Dendritic cell treated with granulocyte-macrophage colony-stimulating factor and Interleukin-4, amounts not matched to agents 40 ng/mL and 50 ng/mL, for 4 days (primary cell): ENCODE results near the gene SHE.

Experiments used
- H3K27ac Mint-ChIP-seq: one replicate; pipeline ENCODE4 v1.8.0; 2022; ENCODE audit warnings: mild to moderate bottlenecking, mixed read lengths
- H3K27me3 Mint-ChIP-seq: one replicate; pipeline ENCODE4 v1.8.0; 2022; ENCODE audit warnings: mild to moderate bottlenecking, mixed read lengths
- H3K36me3 Mint-ChIP-seq: one replicate; pipeline ENCODE4 v1.8.0; 2022; ENCODE audit warnings: low read depth, mixed read lengths
- H3K4me1 Mint-ChIP-seq: one replicate; pipeline ENCODE4 v1.8.0; 2022; ENCODE audit warnings: low read depth, mixed read lengths
- H3K4me3 Mint-ChIP-seq: one replicate; pipeline ENCODE4 v1.8.0; 2022; ENCODE audit warnings: mild to moderate bottlenecking, moderate library complexity, mixed read lengths
- H3K9me3 Mint-ChIP-seq: one replicate; pipeline ENCODE4 v1.8.0; 2022; ENCODE audit warnings: mixed read lengths
- intact Hi-C: fragments of 100-400 bp; cut with micrococcal nuclease; formaldehyde crosslinking; loops from one replicate; pipeline ENCODE4 v1.15.0; 2022

The SHE gene

DNA sequence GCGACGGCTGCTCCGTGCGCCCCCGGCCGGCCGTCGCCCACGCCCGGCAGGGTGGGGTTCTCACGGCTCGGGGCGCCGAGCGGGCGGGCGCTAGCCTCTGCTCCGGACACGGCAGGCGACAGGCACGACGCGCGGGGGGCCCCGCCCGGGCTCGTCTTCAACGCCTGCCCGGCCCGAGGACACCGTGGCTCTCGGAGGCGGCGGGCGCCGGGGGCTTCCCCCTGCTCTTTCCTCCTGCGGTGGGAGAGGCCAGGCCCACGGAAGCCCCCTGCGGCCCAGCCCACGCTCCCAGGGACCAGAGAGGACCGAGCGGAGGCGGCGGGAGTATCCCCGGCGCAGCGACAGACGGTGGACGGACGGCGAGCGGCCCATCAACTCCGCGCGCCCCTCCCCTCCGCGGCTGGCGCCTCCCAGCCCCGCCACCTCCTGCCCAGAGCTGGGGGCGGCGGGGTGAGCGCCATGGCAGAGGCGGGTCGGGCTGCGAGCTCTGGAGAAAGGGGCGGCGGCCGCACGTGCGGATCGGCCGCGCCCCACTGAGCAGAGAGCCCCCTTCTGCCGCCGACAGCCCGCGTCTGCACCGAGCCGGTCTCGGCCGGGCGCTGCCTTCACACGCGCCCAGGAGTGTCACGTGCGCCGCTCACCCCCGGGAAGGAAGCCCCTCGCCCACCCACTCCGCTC is at the start of gene SHE, which contains the start of gene TDRD10:
Gene SHE, minus strand, starts transcription at position 347 of the 678 bp plus-strand sequence. CDS start 386 bp downstream, outside the sequence.
Gene TDRD10, plus strand, starts transcription at position 154 of the 678 bp plus-strand sequence. CDS start 4,685 bp downstream, outside the sequence.
- H3K27ac Mint-ChIP-seq, result peak within 1 kb of the TSS; percentile 67
- peaks cover 76% of the 10 kb centered on the region for H3K27me3 Mint-ChIP-seq
- intact Hi-C loops, result no loop called here
- peaks cover 19% of the 10 kb centered on the region for H3K4me1 Mint-ChIP-seq
- H3K9me3 Mint-ChIP-seq, result no peaks in the 10 kb centered on the region
- no peaks in the 10 kb centered on the region for H3K36me3 Mint-ChIP-seq
- H3K4me3 Mint-ChIP-seq, result peak within 1 kb of the TSS; percentile 76

DNA sequence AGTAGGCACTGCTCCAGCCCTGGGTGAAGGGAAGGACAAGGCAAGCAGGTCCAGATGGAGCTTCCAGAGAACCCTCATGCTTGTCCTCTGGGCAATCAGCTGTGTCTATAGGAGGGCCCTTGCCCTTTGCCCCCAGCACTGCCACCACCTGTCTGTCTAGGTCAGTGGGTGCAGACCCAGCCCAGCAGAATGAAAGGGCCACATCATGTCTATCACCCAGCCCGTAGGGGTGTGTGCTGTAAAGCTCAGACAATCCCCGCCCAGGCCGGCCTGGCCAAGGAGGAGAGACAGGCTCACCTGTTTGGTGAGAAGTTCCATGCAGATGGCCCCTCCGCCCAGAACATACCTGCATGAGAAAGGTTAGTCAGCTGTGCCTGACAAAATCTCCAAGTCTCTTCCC is 49.3 kb upstream of the SHE start:
- Mint-ChIP-seq H3K27ac (peak overlapping the region; percentile 35), H3K4me1 (peaks cover 64% of the 10 kb centered on the region)

DNA sequence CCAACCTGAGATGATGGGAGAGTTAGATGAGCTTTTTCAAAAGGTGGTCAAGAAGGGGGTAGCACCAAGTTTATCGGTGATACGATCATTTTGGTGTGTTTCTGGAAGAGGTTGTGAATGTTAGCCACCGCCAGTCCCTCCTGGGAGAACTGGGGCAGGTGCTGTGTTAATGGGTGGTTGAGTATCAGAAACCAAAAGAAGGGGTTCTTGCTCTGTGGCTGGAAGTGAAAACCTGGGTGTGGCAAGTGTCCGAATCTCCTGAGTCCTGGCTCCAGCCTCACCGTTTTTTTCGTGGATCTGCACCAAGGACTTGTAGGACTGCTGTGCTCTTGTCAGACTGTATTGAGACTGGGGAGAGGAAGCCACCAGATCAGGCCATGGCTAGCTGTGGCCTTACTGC is 48.4 kb upstream of the SHE start:
- Mint-ChIP-seq H3K4me3 (no peak overlapping the region), H3K9me3 (no peaks in the 10 kb centered on the region), H3K27me3 (no peaks in the 10 kb centered on the region), H3K4me1 (peaks cover 59% of the 10 kb centered on the region), H3K27ac (no peak overlapping the region), H3K36me3 (peaks cover 72% of the 10 kb centered on the region)
- intact Hi-C loops, result no loop called here

More for the DNA sequence above, 49.3 kb upstream of the SHE start:
- no peaks in the 10 kb centered on the region for H3K27me3 Mint-ChIP-seq
- intact Hi-C loops, result no loop called here
- no peak overlapping the region for H3K4me3 Mint-ChIP-seq
- peaks cover 80% of the 10 kb centered on the region for H3K36me3 Mint-ChIP-seq
- H3K9me3 Mint-ChIP-seq, result no peaks in the 10 kb centered on the region

DNA sequence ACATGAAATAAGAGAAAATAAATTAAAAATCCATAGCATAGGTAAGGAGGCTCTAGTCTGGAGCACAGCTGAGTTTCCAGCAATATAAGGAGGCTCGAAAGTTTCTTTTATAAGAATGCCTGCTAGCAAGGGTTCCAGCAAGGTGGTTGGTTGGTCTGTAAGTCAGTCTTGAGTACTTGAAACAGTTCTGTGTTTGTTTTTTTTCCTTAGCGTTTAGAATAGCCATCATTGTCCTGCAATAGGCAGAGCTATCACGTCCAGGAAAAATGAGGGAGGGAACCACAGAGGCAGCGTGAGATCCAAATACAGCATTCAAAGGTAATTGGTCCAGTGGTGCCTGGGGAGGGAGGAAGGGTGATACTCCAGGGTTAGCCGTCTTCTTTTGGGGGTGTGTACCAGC is 47.9 kb upstream of the SHE start:
- intact Hi-C loops, result no loop called here
- peaks cover 66% of the 10 kb centered on the region for H3K36me3 Mint-ChIP-seq
- H3K27ac Mint-ChIP-seq, result no peak overlapping the region
- H3K4me1 Mint-ChIP-seq, result peaks cover 58% of the 10 kb centered on the region
- H3K27me3 Mint-ChIP-seq, result no peaks in the 10 kb centered on the region
- no peak overlapping the region for H3K4me3 Mint-ChIP-seq
- no peaks in the 10 kb centered on the region for H3K9me3 Mint-ChIP-seq

DNA sequence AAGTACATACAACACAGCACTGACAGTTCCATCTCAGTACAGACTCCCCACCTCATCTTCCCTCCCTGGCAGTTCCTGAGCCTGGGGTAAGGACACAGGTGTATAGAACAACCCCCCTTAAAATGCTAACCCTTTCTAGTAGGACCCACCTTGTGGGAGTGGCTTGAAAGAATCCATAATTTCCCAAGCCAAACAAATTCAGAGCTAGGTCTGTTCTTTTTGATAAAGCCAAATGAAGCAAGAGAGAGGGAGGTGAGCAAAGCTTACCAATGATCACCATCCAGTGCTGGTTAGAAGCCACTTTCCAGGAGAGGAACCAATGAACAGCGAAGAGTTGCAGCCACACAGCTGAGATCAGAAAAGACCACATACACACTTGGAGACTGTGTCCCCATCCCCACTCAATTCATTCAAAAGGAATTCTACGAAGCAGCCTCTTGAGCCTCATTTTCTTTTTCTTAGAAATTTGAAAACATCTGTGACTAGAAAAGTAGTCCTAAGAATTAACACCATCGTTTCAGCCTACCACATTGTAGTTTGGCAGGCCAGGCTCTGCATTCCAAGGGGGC is 47.1 kb upstream of the SHE start:
- Mint-ChIP-seq H3K27me3 (peaks cover 2% of the 10 kb centered on the region), H3K9me3 (no peaks in the 10 kb centered on the region), H3K4me3 (no peak overlapping the region), H3K27ac (peak overlapping the region; percentile 7), H3K4me1 (peaks cover 64% of the 10 kb centered on the region), H3K36me3 (peaks cover 58% of the 10 kb centered on the region)
- intact Hi-C loops, result loop anchor here (5.0 kb wide), 2 partner anchors 142 to 277 kb away; partner anchors contain the start of genes HAX1 and IL6R

DNA sequence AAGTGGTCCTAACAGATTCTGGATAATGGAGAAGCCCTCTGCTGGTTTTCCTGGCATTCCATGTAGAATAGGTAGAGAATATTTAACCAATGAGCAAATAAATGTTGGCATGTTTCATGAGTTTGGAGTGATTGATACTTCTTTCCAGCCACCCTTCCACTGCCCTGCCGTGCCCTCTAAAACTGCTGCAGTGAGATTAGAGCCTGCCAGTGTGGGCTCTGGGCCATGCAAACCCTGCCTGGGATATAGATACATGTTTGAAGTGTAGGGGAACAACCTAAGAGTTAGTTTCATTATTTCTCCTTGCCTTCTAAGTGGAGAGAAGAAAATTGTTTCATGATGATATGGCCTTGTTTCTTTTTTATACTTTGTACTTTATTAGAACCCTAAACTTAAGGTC is 45.8 kb upstream of the SHE start:
- no peak overlapping the region for H3K4me3 Mint-ChIP-seq
- no peaks in the 10 kb centered on the region for H3K9me3 Mint-ChIP-seq
- H3K27ac Mint-ChIP-seq, result peak overlapping the region; percentile 68
- H3K4me1 Mint-ChIP-seq, result peaks cover 56% of the 10 kb centered on the region
- H3K36me3 Mint-ChIP-seq, result peaks cover 45% of the 10 kb centered on the region
- intact Hi-C loops, result loop anchor here (5.0 kb wide), 2 partner anchors 141 to 276 kb away; partner anchors contain the start of genes HAX1 and IL6R
- peaks cover 2% of the 10 kb centered on the region for H3K27me3 Mint-ChIP-seq

DNA sequence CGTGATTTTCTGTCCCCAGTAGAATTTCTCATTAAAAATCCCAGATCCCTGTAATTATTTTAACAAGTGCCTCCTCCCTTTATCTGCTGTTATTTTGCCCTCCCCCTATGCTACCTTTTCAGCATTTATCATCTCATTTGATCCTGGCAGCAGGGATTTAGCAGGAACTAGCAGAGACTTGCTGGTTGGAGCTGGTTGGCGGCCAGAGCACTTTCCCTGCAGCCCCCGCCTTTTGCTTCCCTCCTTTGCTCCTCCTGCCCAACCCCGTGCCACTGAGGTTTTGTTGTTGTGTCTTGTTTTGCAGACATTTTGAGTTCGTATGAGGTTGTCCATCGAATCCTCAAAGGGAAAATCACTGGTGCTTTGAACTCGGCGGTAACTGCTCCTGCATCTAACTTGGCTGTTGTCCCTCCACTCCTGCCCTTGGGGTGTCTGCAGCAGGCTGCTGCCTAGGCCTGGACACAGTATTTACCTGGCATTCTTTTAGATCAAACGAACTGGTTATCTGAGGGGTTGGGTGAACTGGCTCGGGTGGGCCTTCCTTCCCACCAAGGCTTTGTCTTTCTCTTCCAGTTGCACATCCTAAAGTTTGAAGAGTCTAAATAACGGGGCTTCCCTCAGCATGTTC is 45.0 kb upstream of the SHE start:
- peak overlapping the region; percentile 68 for H3K27ac Mint-ChIP-seq
- no peaks in the 10 kb centered on the region for H3K9me3 Mint-ChIP-seq
- no peak overlapping the region for H3K4me3 Mint-ChIP-seq
- peaks cover 37% of the 10 kb centered on the region for H3K36me3 Mint-ChIP-seq
- intact Hi-C loops, result loop anchor here (5.0 kb wide), 2 partner anchors 140 to 275 kb away; partner anchors contain the start of genes HAX1 and IL6R
- H3K27me3 Mint-ChIP-seq, result peaks cover 2% of the 10 kb centered on the region
- peaks cover 56% of the 10 kb centered on the region for H3K4me1 Mint-ChIP-seq

DNA sequence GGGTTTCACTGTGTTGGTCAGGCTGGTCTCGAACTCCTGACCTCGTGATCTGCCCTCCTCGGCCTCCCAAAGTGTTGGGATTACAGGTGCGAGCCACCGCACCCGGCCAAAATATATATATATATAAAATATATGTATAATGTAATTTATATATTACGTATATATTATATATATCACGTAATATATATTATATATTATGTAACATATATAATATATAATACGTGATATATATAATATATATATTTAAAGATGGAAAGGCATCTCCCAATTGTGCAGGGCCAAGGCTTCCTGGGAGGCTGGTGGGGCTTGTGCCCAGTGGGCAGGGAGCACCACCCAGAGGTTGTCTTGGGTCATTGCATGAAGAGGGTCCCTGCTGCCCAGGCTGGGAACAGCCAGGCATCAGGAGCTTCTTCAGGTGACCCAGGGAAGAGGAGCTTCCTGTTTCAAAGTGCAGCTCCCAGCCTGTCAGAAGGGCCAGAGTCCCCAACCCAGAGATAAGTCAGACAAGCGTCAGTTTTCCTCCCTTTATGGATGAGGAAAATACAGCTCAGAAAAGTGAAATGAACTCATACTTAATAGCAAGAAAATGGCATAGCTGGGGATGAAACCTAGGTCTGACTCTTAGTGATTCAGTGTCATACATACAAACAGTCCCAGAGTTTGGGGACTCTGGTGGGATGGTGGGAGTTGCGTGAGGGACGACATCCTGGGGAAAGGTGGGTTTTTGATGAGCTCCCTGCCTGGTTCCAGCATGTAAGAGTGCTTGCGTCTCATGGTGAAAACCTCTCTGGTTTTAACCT is 44.3 kb upstream of the SHE start:
- no peak overlapping the region for H3K4me3 Mint-ChIP-seq
- peaks cover 30% of the 10 kb centered on the region for H3K36me3 Mint-ChIP-seq
- peaks cover 9% of the 10 kb centered on the region for H3K27me3 Mint-ChIP-seq
- peaks cover 51% of the 10 kb centered on the region for H3K4me1 Mint-ChIP-seq
- no peaks in the 10 kb centered on the region for H3K9me3 Mint-ChIP-seq
- intact Hi-C loops, result loop anchor here (1.0 to 5.0 kb wide), 3 partner anchors 66 to 274 kb away; partner anchors contain the start of genes HAX1 and IL6R
- H3K27ac Mint-ChIP-seq, result no peak overlapping the region

DNA sequence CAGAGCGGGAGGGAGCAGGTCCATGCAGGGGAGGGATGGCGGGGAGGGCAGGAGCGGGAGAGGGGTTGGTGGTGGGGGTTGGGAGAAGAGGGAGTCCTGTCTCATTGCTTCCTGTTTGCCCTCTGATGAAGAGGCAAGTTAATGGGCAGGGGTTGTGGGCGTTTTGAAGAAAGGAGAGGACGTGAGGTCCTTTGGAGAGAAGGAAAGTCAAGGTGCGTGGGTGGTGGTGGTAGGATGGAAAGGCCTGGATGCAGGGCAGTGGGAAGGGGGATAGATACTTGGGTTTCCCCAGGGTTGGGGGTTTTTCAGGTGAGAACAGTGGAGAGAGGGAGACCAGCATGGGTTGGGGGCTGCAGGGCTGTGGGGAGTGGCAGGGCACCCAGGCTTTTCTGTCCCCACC is 39.0 kb upstream of the SHE start:
- H3K27ac Mint-ChIP-seq, result no peak overlapping the region
- intact Hi-C loops, result no loop called here
- peaks cover 30% of the 10 kb centered on the region for H3K27me3 Mint-ChIP-seq
- no peaks in the 10 kb centered on the region for H3K36me3 Mint-ChIP-seq
- no peaks in the 10 kb centered on the region for H3K9me3 Mint-ChIP-seq
- H3K4me1 Mint-ChIP-seq, result peaks cover 7% of the 10 kb centered on the region
- no peak overlapping the region for H3K4me3 Mint-ChIP-seq

DNA sequence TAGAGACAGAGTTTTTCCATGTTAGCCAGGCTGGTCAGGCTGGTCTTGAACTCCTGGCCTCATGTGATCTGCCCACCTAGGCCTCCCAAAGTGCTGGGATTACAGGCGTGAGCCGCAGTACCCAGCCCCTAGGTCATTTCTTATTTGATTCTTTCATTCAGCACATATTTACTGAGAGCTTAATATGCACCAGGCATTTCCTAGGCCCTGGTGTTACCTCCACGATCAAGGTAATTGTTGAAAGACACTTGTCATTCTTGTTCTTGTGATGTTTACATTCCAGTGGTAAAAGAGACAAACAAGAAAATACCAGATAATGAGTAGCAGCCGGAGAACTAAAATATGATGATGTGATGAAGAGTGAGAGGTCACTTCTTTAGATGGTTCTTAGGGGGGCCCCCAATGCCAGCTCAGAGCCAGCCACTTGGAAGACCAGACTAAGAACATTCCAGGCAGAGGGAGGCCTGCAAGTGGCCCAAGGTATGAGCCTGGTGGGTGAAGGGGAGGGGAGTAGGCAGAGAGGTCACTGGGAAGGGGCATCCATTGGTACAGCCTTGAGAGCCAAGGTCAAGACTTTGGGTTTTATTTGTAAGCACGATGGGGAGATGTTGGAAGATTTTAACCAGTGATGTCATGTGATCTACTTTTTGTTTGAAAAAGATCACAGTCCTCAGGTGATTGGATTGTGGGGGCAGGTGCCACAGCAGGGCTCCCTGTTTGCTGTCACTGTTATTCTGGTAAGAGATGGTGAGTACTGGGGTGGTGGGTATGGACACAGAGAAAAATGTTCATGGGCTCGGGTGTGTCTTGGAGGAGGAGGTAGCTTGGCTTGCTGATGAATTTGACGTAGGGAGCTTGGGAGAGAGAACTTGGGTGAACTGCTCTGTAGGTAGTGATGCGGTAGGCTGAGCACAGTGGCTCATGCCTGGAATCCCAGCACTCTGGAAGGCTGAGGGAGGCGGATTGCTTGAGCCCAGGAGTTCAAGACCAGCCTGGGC is 37.6 kb upstream of the SHE start:
- peaks cover 36% of the 10 kb centered on the region for H3K27me3 Mint-ChIP-seq
- intact Hi-C loops, result no loop called here

DNA sequence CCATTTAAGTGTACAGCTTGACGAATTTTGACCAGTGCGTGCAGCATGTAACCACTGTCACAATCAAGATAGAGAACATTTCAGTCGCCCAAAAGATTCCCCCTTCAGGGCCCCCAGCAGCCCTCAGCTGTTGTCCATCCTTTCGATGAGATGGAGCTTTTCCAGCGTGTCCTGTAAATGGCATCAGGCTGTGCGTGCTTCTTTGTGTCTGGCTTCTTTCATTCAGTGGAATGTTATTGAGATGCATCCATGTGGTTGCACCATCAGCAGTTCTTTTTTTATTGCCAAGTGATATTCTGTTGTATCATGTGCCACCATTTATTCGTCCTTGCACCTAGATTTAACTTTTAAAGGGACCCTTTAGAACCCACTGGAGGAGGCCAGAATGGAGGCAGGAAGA is 34.4 kb upstream of the SHE start:
- Mint-ChIP-seq H3K4me1 (no peaks in the 10 kb centered on the region), H3K27me3 (peaks cover 34% of the 10 kb centered on the region), H3K4me3 (no peak overlapping the region), H3K27ac (no peak overlapping the region), H3K36me3 (no peaks in the 10 kb centered on the region), H3K9me3 (no peaks in the 10 kb centered on the region)
- intact Hi-C loops, result no loop called here

More for the DNA sequence above, 37.6 kb upstream of the SHE start:
- peaks cover 6% of the 10 kb centered on the region for H3K4me1 Mint-ChIP-seq
- H3K36me3 Mint-ChIP-seq, result no peaks in the 10 kb centered on the region
- H3K27ac Mint-ChIP-seq, result no peak overlapping the region
- no peak overlapping the region for H3K4me3 Mint-ChIP-seq
- H3K9me3 Mint-ChIP-seq, result no peaks in the 10 kb centered on the region

DNA sequence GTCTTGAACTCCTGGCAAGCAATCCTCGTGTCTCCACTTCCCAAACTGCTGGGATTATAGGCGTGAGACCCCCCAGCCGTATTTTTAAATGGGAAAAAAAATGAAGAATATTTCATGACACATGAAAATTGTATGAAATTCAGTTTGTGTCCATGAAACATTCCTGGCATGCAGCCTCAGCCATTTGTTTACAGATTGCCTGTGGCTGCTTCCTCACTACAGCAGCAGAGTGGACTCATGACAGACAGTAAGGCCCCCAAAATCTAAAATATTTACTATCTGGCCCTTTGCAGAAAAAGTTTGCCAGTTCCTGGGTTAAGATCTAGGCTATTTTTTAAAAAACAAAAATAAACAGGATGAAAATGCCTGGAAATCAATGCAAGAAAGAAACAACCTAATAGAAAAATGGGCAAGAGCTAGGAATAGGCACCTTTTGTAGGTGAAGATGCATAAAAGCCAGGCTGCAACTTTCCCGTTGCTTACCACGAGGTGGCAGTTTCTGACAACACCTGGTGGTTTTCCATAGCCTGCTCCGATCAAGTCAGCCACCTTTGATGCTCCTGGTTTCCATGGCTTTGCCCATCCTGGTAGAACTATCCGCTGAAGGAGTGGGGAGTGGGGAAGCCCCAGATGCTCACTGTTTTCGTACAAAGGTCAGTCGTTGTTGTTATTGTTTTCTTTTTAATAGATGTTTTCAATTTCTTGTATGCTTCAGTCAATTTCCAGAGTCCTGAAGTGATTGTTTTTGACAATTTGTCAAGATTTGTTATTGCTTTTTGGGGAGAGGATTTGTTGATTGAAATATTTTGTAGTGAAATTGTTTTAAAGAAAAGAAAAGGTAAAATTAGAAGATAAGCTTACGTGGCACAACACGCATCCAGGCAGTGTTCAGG is 32.0 kb upstream of the SHE start:
- no peaks in the 10 kb centered on the region for H3K4me1 Mint-ChIP-seq
- intact Hi-C loops, result no loop called here
- no peaks in the 10 kb centered on the region for H3K9me3 Mint-ChIP-seq
- H3K27me3 Mint-ChIP-seq, result peaks cover 21% of the 10 kb centered on the region
- no peaks in the 10 kb centered on the region for H3K36me3 Mint-ChIP-seq
- H3K4me3 Mint-ChIP-seq, result no peak overlapping the region
- H3K27ac Mint-ChIP-seq, result no peak overlapping the region
